ENCODE measurements around the gene OXNAD1.
A peak's percentile ranks its signal among the peaks of the same experiment; 100 is the strongest.

The OXNAD1 gene

DNA sequence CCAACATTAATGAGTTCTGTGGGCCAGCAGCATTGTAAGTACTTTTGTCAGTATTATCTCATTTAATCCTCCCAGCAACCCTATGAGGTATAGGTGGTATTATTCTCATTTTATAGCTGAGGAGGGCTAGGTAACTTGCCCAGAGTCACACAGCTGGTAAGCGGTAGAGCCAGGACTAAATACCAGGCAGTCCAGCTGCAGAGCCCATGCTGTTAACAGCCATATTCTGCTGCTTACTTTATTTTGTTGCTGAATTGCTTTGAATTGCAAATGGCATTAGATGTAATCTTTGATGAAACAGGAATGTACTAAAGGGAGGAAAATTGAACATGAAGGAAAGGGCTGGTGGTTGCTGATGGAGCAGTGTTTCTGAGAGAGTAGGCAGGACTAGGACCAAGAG is 19.6 kb downstream of the OXNAD1 start:
- DNase-seq: no peak

DNA sequence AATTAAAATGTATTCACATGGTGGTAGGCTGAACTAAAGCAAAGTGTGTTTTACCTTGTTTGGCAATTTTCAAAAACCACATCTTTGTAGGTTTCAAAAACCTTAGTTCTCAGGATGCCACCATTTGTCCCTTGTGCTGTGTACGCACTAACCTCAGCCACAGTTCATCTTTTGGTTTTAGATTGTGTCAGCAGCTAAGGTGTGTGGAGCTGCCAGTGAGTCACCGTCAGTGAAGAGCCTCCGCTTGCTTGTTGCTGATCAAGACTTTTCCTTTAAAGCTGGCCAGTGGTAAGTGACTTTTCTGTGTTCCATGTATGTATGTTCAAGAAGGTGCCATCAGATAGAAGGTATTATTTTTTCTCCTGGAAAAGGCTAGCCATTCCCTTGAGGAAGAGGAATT is 21.1 kb downstream of the OXNAD1 start:
- peak; percentile 59 to 72 for DNase-seq

DNA sequence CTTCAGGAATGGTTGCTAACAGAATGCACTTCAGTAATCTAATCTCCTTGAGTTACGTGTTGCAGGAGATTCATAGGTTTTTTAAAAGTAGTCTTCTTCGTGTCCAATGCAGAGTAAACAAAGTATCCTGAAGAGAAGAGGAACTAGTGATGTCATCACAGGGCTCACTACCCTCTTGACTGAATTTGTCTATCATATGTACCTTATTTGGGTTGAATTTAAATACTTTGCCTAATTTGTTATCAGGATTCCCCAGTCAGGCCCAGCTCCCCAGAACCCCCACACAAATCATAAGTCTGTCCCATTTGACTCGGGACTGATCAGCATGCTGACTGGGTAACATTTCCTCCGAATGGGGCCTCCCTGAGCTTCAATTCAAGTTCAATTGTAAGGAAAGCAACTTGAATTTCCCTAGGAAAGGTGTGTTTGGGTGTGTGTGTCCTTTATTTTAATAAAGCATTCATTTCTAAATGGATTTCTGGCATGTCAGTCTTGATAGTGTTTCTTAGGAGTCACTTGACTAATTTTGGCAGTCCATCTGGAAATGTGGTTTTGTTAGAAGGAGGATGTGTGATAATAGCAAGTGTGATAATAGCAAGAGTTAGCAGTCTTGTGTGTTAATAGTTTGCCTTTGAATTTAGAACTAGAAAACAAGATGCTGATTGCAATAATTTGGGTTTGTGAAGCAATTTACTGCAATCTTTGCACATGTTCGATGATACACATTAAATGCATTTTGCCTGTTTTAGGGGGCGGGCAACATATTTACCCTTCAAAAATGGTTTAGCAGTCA is 21.9 kb downstream of the OXNAD1 start:
- no peak for DNase-seq

DNA sequence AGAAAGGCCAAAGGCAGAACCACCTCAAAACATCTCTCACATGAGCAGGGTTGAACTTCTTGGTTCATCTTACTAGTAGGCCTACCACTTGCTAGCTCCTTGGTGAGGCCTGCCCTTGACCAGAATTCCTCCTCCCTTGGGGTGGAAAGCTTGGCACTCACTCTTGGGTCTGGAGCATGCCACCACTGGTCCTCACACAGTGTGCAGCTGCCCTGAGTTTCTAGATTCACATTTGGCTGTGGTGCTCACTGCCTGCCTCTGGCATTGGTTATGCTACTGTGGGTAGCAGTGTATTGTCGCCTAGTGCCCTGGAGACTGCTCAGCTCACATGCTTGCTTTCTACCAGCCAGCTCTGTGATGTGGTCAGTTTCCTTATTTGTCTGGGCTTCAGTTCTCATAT is 23.7 kb downstream of the OXNAD1 start:
- no peak for DNase-seq

DNA sequence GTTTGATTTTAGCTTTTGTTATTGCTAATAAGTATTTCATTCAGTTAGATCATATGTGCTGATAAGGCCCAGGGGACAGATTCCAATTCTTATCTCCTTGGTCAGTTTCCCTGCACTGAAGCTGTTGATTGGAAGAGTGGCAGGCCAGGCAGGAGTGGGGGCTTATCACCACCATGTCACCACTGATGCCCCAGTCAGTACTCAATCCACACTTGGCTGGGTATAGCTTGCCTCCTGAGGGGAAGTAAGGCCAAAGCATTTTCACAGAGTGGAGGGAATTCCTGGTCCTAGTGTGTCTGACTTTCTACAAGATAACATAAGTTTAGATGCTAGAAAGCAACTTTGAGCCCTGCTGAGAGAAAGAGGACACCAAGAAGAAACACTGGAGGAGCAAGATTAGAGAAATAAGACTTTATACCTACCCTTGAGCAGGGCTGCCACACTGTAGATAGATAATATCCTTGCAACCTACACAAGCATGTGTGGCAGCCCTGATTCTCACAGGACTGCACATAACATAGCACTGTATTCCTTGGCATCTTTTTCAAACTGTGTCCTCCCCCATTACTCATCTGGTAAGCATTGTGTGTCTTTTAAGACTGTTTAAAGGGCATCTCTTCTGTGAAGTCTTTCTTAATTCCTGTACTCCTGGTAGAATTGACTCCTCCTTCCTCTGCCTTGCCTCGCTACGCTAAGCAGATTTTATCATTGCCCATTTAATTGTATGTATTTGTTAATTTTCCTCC is 24.3 kb downstream of the OXNAD1 start:
- DNase-seq: no peak

DNA sequence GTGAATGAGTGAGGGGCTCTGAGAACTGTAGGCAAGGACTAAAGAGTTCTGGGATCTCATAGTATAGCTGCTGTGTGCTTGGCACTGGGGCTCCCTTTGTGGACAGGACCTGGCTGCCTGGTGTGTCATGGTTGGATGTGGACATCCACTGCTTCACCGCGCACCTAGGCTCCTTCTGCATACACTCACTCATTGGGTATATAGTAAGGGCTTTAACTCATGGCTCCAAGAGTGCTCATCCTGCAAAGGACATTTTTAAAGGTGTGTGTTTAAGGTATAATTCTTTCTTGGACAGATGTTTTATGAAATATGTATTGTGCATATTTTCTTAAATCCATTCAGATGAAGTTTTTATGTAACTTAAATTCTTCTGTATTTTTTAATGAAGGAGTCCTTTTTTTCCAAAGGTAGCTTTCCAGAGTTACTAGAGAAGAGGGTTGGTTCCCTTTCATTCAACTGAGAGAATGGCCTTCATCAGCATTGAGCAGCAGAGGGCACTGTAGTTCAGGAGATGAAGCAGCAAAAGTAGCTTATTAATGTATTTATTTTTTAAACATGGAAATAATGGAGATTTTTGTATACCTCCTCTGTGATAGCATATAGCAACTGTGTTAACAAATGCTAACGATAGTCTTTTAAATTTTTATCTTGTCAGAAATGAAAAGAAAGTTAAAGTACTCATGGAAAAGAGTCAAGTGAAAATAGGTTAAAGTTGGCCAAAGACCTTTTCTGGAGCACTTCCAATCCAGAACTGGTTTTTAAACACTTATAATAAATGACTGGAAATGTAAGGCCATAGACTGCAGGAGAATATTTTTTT is 25.2 kb downstream of the OXNAD1 start:
- peak; percentile 45 to 62 for DNase-seq

DNA sequence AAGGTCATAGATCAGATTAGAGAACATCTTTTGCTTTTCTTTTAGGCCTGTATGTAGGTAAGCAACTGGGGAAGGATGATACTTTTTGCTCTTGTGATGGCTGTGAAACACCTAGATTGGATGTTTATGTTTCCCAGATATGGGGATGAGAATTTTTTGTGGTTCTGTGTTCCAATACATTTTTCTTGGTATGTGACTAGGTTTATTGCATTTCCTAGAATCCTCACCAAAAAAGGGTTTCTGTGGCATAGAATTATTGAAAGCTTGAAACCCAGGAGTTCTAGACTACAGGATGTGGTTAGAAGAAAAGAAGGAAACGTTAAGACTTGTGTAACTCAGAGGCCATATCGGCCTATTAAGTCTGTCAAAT is 25.8 kb downstream of the OXNAD1 start:
- no peak for DNase-seq

DNA sequence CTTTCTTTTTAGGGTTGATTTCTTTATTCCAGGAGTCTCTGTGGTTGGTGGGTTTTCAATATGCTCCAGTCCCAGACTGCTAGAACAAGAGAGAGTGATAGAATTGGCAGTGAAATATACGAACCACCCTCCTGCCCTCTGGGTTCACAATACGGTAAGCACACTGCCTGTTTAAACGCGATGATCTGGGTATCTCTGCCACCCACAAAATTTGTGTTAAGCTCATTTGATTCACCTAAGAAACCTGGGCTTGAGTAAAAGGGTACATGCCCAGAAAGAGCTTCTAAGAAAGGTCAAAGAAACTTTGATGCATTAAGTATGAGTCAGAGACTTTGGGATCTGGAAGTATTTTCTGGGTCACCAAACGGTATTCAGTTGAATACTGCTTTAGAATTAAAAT is 29.8 kb downstream of the OXNAD1 start:
- no peak for DNase-seq

DNA sequence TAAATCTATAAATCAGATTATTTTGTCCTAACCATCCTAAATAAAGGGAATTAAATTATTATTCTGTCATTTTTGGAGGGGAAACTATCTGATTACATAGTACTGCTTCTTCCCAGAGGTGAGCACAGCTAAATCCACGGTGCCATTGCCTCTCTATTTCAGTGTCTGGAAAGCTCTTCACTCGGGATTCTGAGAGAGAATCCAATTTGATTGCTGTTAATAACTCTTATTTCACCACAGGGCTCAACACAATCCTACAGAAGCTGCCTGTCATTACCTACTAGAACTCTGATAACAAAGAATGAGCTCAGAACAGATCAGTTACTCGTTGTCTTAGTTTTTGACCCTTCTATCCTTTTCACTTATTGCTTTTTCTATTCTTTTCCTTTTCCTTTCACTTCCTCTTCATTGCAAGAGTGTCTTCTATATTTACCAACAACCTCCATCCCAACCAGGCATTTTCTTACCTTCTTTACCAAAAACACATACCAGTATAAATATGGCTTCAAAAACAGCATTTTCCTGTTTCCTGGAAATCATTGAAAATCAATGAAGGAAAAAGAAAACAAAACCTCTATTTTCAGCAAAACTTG is 30.4 kb downstream of the OXNAD1 start:
- no peak for DNase-seq

DNA sequence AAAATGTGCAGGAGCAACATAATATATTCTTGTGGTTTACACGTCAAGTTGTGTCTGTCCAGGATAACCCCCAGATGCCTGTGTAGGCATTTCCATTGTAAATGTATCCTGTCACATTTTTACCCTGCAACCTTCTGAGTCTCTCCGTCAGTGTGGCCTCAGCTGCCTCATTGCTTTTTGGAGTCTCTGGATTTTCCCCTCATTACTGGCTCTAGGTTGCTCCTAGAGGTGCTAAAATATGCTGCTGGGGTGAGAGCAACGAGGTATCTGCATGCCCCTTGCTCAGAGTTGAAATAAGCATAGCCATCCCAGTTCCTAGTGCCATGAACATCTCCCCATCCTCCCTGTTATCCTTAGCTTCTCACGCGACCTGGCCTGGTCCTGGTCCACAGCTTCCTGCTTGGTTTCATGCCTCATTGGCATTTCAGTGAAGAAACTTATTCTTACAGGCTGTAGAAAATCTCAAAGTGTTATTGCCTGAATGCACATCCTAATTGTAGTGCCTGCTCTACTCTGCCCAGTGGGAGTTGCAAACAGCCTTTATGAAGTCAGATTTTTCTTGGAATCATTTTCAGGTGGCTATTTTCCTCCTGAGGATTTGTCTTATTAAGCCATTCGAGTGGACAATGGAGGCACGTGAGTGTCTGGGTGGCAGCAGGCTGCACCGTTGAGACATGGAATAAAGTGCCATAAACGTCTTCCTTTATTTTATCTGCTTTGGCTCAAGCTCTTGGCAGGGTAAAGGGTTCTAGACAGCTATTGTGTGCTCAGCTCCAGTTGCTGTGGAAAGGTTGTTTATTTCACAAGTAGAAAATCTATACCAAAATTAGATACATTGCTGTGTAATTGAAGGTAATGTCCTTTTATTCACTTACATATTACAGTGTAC is 33.2 kb downstream of the OXNAD1 start:
- no peak for DNase-seq

DNA sequence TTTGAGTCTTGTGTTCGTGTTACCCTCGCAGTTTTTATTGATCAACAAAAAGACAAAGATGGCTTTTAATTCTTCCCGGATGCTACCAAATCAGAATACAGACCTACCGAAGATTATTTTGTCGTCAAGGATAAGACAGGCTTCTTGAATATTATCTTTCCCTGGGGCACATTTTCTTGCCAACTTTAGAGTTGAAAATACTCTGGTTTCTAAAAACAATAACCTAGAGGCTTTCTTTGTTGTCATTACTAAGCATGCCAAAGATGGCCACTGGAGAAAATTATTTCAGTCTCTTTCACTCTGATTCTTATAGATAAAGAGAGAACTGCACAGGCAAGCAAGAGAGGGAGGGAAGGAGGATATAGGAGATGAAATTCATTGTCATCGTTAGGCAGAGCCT is 33.9 kb downstream of the OXNAD1 start:
- no peak for DNase-seq

DNA sequence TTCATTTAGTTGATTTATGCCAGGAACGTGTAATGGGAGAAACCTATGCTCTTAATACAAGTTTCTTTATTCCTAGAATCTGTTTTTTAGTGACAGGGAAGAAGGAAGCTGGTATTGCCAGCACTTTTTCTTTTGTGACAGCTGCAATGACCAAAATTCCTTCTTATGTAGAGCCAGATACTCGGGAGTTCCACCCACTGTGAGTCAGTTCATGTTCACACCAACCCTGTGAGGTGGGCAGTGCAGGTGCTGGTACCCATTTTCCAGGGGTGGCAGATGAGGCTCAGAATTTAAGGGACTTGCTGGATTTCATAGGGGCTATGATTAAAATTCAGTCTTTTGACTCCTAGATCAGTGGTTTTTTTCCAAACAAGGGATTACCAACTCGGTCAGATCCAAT is 34.7 kb downstream of the OXNAD1 start:
- DNase-seq: no peak

DNA sequence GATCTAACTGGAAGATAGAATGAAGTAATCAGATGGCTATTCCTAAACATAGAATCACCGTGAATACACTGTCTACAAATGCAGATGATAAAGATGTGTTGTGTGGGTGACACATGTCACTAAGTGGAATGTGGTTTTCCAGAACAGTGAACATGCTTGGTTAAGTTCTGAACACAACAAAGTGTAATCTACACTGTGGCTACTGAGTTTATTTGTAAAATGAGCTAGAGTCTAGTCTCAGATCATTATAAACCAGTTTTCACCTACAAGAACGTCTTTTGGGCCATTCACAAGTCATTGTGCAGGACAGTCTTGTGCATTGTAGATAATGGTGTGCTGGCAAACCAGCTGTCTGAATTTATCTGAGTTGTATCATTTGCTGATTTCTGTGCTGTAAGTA is 35.3 kb downstream of the OXNAD1 start:
- no peak for DNase-seq

DNA sequence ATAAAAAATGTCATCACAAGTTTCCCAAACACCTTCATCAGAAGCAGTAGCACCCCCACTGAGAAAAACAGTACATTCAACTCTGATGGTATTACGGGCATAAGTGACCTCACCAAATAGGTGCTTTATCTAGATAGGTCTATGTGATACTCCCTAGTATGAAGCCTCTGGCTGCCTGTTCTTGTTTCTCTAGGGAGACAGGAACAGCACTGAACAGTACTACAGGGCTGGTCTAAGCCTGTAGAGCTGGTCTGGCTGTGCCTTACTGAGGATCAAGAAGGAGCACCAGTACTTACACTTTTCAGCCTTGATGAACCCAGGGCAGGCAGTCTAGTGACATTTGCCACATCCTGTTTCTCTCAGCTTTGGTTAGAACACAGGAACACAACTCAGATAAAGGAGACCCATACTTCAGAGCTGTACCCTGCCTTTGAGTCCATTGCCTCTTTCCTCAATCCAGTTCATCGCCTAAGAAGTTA is 35.9 kb downstream of the OXNAD1 start:
- DNase-seq: peak in 1 of 2 experiments; percentile 38

DNA sequence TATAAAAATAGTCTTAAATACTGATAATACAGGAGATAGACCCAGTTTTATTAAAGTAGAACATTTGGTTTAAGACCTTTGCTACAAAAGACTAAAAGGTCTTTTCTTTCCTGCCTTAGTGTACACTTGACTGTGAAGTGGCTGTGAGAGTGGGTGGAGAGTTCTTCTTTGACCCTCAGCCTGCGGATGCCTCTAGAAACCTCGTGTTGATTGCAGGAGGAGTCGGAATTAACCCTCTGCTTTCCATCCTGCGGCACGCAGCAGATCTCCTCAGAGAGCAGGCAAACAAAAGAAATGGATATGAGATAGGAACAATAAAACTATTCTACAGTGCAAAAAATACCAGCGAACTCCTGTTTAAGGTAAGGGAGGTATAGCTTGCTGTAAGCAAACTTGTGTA is 36.5 kb downstream of the OXNAD1 start:
- peak in 1 of 2 experiments; percentile 39 for DNase-seq

DNA sequence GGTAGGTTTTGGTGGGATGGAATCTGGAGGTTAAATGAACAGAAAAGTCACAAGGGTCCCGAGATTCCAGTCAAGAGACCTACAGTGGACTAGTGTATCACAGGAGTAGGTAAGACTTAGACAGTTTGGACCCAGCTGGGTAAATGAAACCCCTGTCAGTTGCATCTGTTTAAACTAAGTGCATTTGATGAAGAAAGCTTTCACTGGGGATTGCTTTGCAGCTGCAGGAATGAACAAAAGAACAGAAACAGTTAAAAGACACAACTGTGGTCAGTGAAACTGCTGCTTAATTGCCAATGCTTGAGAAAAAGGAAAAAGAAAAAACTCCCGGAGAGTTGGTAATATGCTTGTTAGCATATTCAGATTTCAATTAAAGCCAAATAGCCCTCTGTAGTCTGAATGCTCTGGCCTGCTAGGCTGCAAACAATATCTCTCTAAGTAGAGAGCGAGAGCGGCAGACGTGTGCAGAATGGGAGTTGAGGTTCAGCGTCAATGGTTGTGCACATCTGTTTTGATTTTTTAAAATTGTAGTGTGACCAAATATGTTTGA is 37.1 kb downstream of the OXNAD1 start:
- no peak for DNase-seq

DNA sequence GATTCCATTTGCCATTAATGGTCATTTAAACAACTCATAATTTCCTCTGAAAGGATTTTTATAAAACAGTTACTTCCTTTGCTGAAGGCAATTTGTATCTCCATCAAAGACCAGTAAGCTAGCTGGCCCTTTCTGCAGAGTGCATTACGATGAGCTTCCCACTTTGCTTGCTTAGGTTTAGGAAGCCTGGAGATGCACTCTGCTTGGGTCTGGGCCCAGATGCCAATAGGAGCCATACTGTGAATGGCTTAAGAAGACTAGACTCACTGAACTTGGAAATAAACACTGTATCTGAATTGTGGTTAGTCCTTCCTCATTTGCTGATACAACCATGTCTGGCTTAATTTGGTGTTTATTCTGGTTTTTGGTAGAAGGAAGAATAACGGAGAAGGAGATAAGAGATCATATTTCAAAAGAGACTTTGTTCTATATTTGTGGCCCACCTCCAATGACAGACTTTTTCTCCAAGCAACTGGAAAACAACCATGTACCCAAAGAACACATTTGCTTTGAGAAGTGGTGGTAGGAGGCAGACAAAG is 38.1 kb downstream of the OXNAD1 start:
- DNase-seq: no peak

DNA sequence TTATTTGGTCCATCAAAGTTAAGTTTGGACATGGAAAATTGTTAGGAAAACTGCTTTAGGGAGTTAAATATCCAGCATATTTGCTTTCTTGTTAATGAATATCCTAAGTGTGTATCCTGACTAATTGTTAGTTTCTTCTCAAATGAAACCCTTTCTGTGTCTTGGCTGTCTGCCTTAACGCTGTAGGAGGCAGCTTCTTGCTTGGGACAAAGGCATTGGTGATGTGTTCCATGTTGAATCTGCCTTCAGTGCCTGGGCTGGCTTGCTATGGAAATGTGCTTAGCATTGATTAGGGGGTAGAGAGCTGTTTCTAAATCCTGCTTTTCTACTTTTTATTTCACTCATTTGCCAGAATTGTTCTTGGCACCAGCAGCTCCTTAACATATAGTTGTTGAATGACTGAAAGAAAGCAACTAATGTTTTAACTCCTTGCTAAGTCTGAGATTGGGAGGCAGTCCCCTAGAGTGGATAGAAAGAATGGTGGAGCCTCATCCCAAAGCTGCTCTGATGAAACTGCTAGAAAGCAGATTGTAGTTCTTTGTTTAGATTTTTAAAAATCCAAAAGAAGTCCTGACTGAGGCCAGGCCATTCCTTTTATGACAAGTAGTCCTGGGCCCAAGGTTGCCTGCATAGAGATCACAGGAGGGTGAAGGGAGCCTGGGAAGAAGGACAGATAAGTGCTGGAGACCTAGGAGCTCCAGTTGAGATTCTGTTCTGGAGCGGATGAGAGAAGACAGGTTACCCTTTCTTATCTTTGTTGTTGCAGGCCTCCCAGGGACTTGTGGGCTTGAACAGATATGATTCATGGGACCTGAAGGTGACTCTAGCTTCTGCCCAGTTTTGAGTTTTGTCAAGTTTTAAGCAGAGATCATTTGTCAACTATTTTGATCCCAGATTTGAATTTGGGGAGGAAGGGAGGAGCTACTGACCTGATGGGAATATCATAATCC is 39.3 kb downstream of the OXNAD1 start:
- no peak for DNase-seq

DNA sequence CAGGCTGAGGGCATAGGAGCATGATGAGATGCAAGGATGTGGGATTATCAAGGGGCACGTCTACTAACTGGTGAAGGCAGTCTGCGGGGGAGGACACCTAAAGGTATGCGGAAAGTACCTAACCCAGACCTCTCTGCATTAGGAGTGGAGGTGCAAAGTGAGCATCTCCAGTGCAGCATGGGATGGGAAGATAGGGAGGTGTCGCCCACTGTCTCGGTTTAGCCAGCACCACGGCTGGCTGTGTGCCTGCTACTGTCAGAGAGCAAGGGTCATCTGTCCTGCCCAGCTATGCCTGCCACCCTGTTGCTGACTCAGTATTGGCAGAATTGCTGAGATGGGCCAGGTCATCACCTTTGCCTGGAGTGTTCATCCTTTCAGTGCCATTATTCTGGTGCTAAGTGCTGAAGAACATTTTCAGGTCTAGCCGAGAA is 40.1 kb downstream of the OXNAD1 start:
- peak; percentile 46 to 59 for DNase-seq

Measured in activated CD4-positive, alpha-beta T cell treated with anti-CD3 and anti-CD28 coated beads, Interleukin-2, amount 50 U/mL, for 48 hours (primary cell).